Cardiac muscle cell (in vitro differentiated cells and primary cell): ENCODE measurements around the gene RUBCNL. TPM values are rescaled to one million over a fixed set of nuclear protein-coding genes. Genes with fewer than 3 reads are reported as not detected.
A peak's percentile ranks its signal among the peaks of the same experiment; 100 is the strongest.
"Not testable (repeated sequence)": the region's sequence is repeated elsewhere in the genome, so short reads cannot be mapped to it uniquely, and the experiment has no call there.

Experiments
- DNase-seq, 2 donors: peaks; one replicate each; pipeline versions ENCODE4 v3.0.0 to v3.0.0-alpha.2; 2010 to 2017; ENCODE audit warnings: low read depth in 1 of 2, low spot score in 1 of 2
- H3K27ac ChIP-seq: fragments of 200-600 bp; sonication (generic); 2 replicates; pipeline ENCODE4 v1.5.1; 2016
- H3K27me3 ChIP-seq: fragments of 200-600 bp; sonication (generic); 2 replicates; pipeline ENCODE4 v1.6.0; 2016; ENCODE audit warnings: control low read depth
- H3K36me3 ChIP-seq: fragments of 200-600 bp; sonication (generic); 2 replicates; pipeline ENCODE4 v1.5.1; 2016; ENCODE audit warnings: control low read depth
- H3K4me1 ChIP-seq: fragments of 200-600 bp; sonication (generic); 2 replicates; pipeline ENCODE4 v1.8.1; 2017; ENCODE audit warnings: low read depth, mild to moderate bottlenecking, mixed run types
- H3K4me3 ChIP-seq: fragments of 200-600 bp; sonication (generic); 2 replicates; pipeline ENCODE4 v1.5.1; 2016; ENCODE audit warnings: mild to moderate bottlenecking
- H3K9me3 ChIP-seq: fragments of 200-600 bp; sonication (generic); 2 replicates; pipeline ENCODE4 v1.5.1; 2017; ENCODE audit warnings: low read depth, mild to moderate bottlenecking, control low read depth
- polyA plus RNA-seq: library from polyadenylated mRNA; unstranded; fragments of >200 nt; fragmentation: Nextera tagmentation; extraction: Ambion mirVana; gene quantifications from 2 replicates; pipeline ENCODE4 v1.2.1, GENCODE V29; 2016
- total RNA-seq: library from RNA; depleted of rRNA; stranded (reverse); fragments of >200 nt; gene quantifications from 2 replicates; pipeline ENCODE4 v1.2.3, GENCODE V29; 2016
- TF ChIP-seq, protein P1 (sequence below): IDR thresholded peaks from 2 replicates; pipeline ENCODE4 v1.5.1; 2012; ENCODE audit warnings: low read depth, mild to moderate bottlenecking, low read length

RUBCNL gene
- total RNA-seq (1.1 and 1.5 TPM in 2 replicates), polyA plus RNA-seq (0.67 and 0.74 TPM in 2 replicates)

GRCh38 chr13:46387064-46387851 is at the start of gene RUBCNL:
Gene RUBCNL, minus strand, starts transcription at chr13:46387252. Its CDS starts 14,777 bp downstream, at chr13:46372475.
- H3K36me3 ChIP-seq: no peaks in the 10 kb centered on the region
- H3K9me3 ChIP-seq: no peaks in the 10 kb centered on the region
- no peaks in the 10 kb centered on the region for H3K4me1 ChIP-seq
- TF ChIP-seq, protein P1, sequence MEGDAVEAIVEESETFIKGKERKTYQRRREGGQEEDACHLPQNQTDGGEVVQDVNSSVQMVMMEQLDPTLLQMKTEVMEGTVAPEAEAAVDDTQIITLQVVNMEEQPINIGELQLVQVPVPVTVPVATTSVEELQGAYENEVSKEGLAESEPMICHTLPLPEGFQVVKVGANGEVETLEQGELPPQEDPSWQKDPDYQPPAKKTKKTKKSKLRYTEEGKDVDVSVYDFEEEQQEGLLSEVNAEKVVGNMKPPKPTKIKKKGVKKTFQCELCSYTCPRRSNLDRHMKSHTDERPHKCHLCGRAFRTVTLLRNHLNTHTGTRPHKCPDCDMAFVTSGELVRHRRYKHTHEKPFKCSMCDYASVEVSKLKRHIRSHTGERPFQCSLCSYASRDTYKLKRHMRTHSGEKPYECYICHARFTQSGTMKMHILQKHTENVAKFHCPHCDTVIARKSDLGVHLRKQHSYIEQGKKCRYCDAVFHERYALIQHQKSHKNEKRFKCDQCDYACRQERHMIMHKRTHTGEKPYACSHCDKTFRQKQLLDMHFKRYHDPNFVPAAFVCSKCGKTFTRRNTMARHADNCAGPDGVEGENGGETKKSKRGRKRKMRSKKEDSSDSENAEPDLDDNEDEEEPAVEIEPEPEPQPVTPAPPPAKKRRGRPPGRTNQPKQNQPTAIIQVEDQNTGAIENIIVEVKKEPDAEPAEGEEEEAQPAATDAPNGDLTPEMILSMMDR: no peak
- H3K27ac ChIP-seq: no peak within 1 kb of the TSS
- peak within 1 kb of the TSS; percentile 55 for H3K4me3 ChIP-seq
- DNase-seq: peak in 1 of 2 donors; percentile 70
- peaks cover 50% of the 10 kb centered on the region for H3K27me3 ChIP-seq

GRCh38 chr13:46429558-46429957 is 42.5 kb upstream of the RUBCNL start:
- H3K9me3 ChIP-seq, H3K4me3 ChIP-seq, H3K36me3 ChIP-seq, H3K4me1 ChIP-seq, DNase-seq, H3K27me3 ChIP-seq, H3K27ac ChIP-seq: not testable (repeated sequence)

DNA sequence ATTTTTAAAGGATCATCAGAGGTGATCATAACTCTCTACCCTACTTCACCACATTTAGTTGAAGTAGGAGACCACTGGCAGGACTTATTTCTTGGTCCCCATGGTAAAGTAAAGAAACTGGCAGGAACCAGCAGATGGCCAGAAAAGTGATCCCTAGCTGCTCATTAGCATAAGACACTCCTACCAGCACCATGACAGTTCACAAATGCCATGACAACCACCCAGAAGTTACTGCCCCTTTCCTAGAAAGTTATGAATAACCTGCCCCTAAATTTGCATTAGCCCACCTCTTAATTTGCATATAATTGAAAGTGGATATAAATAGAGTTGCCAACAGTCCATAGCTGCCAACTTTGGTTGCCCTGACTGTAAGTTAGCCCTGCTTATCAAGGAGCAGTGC is 18.4 kb upstream of the RUBCNL start:
- no peaks in the 10 kb centered on the region for H3K4me1 ChIP-seq
- DNase-seq: no peak
- H3K36me3 ChIP-seq: no peaks in the 10 kb centered on the region
- H3K9me3 ChIP-seq: no peaks in the 10 kb centered on the region
- H3K4me3 ChIP-seq: no peak overlapping the region
- TF ChIP-seq, protein P1: no peak
- H3K27me3 ChIP-seq: no peaks in the 10 kb centered on the region
- no peak overlapping the region for H3K27ac ChIP-seq

- Histone ChIP-seq H3K9me3 (no peaks in the 10 kb centered on the region), H3K4me1 (no peaks in the 10 kb centered on the region), H3K4me3 (no peak overlapping the region), H3K27me3 (no peaks in the 10 kb centered on the region), H3K27ac (no peak overlapping the region), H3K36me3 (no peaks in the 10 kb centered on the region)
- TF ChIP-seq, protein P1: no peak
- no peak for DNase-seq
Observed at GRCh38 chr13:46404733-46405100, 17.7 kb upstream of the RUBCNL start.

DNA sequence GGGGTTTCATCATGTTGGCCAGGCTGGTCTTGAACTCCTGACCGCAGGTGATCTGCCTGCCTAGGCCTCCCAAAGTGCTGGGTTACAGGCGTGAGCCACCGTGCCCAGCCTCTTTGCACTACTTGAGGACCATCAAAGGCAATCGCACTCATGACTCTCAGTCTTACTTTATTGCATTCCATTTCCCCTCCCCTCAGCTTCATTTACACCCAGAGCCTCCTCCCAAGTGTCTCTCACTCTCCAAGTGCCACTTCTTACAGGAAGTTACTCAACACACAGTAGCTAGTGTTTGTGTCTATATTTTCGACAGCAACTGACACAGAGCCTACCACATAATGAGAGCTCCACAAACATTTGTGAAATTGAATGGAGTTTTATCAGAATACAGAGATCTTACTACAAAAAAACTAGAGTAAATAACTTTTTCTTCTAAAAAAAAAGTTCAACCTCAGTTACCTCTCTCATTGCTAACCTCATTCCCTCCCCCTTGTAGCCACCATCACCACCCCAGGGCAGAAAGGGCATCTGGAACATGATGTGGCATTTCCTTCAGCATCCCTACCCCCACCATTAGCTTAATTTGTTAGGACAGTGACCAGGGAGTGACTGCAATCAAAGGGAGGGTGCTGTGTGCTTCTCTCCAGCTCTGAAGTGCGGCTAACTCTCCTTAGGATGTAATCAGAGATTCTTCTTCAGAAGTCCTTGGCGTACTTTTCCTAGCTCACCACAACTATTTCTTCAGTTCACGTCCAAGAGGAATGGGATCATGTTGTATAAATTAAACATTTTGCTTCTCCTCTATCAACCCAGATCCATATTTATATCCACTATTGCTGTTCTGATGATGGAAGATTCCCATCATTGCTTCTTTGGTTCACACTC is 17.0 kb upstream of the RUBCNL start:
- no peaks in the 10 kb centered on the region for H3K36me3 ChIP-seq
- H3K9me3 ChIP-seq: no peaks in the 10 kb centered on the region
- H3K4me3 ChIP-seq: no peak overlapping the region
- DNase-seq: no peak
- no peak overlapping the region for H3K27ac ChIP-seq
- H3K27me3 ChIP-seq: no peaks in the 10 kb centered on the region
- TF ChIP-seq, protein P1: no peak
- no peaks in the 10 kb centered on the region for H3K4me1 ChIP-seq

DNA sequence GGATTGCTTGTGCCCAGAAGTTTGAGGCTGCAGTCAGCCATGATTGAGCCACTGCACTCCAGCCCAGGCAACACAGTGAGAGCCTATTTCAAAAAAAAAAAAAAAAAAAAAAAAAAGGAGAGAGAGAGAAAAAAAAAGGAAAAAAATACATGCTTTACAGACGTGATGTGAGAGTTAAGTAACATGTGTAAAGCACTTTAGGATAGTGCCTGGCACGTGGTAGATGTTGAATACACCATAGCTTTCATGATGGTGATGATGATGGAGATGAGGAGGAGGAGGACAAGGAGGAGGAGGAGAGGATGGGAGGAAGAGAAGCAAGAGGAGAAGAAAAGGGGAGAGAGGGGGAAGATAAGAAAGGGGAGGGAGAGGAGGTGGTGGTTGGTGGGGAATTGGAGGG is 15.1 kb upstream of the RUBCNL start:
- no peaks in the 10 kb centered on the region for H3K27me3 ChIP-seq
- H3K4me3 ChIP-seq: no peak overlapping the region
- no peaks in the 10 kb centered on the region for H3K4me1 ChIP-seq
- no peaks in the 10 kb centered on the region for H3K36me3 ChIP-seq
- H3K27ac ChIP-seq: no peak overlapping the region
- no peak for DNase-seq
- H3K9me3 ChIP-seq: no peaks in the 10 kb centered on the region
- TF ChIP-seq, protein P1: no peak
